Activated CD4-positive, alpha-beta T cell treated with anti-CD3 and anti-CD28 coated beads, Interleukin-2, amount 50 U/mL, for 48 hours (primary cell): ENCODE measurements around the gene SLC25A45.
A peak's percentile ranks its signal among the peaks of the same experiment; 100 is the strongest.

ENCODE experiments used
- DNase-seq, 2 experiments: peaks; one replicate each; pipeline ENCODE4 v3.0.0-alpha.2; 2020

The SLC25A45 gene

DNA sequence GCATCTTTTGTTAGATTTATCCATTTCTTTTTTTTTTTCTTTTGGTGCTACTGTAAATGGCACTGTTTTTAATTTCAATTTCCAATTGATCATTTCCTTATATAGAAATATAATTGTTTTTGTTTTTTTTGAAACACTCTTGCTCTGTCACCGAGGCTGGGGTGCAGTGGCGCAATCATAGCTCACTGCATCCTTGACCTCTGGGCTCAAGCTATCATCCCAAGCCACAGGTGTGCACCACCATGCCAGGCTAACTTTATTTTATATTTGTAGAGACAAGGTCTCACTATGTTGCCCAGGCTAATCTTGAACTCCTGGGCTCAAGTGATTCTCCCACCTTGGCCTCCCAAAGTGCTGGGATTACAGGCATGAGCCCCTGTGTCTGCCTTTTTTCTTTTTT lies 20.3 kb upstream of the SLC25A45 start:
- no peak for DNase-seq

DNA sequence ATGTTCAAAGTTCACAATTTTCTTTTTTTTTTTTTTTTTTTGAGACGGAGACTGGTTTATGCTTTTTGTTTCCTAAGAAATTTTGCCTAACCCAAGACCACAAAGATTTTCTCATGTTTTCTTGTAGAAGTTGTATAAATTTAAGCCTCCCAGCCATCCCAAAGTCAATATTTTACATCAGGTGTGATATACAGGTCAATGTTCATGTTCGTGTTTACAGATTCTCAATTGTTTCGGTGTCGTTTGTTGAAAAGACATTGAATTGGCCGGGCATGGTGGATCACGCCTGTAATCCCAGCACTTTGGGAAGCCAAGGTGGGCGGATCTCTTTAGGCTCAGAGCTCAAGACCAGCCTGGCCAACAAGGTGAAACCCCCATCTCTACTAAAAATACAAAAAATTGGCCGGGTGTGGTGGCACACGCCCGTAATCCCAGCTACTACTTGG lies 19.4 kb upstream of the SLC25A45 start:
- DNase-seq: no peak

DNA sequence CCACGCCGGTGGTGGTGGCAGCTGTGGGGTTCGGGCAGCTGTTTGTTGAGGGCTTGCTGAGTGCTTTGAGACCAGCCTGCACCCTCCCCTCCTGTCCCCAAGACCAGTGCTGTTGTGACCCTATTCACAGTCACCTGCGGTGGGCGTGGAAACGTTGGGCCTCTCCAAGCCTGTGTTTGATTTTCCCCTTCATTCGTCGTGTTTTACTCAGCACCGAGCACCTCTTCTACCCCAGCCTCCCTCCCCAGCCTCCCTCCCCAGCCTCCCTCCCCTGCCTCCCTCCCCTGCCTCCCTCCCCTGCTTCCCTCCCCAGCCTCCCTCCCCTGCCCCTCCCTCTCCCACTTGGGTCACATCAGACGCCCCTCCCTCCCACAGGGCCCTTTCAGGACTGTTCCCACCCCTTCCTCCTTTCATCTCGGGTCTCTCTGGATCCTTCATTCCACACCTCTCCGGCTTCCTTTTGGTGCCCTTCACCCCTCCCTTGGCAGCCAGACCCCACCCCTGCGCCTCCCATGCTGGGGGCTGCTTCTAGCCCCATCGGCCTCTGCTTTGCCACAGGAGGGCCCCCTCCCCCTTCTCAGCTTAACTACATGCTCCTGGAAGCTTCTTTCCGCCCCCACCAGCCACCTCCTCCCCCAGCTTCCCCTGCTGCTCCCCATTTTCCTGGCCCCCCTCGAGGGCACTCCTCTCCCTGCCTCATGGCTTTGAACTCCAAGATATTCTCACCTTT lies 18.8 kb upstream of the SLC25A45 start:
- no peak for DNase-seq

DNA sequence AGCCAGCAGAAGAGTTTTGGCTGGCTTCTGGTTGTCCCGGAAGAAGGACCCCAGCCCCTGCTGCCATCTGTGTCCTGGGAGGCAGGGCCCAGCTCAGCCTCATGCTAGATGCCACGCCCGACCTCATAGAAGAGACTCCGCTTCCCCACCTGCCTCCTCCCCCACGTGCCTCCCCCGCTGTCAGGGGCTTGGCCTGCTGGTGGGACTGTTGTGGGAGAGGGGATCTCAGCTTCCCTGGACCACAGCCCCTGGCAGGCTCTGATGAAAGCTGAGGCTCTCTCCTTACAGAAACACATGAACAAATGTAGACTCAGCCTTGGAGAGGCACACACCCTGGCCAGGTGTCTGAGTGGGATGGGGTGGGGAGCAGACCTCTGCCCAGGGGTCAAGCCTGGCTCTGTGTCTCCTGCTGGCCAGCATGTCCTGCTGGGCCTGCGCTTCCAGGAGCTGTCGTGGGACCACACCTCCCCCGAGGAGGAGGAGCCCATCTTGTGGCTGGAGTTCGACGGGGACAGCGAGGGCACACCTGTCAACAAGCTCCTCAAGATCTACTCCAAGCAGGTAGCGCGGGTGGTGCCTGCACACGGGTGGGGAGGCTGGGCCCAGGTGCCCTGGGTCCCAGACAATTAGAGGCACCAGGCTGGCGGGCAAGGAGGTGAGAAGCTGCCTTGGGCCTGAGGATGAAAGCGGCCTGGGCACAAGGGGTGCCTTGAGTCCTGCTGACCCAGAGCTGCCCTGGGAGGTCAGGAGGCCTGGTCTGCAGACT lies 18.0 kb upstream of the SLC25A45 start:
- no peak for DNase-seq

DNA sequence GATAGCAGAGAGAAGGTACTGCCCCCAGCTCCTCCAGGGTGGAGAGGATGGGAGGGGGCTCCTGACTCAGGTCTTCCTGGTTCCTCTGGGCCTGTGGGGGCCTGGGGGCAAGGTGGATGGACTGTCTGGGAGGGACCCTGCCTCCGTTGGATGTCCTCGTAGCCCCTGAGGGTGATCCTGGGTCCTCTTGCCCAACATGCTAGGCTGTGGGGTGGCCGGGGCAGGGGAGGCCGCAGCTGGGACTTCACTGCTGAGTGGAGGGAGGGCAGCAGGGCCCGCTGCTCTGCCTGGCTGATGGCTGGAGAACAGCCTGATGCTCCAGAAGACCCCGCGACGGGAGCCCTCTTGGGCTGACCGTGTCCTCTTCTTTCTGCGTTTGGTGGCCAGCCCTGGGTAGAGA lies 17.4 kb upstream of the SLC25A45 start:
- no peak for DNase-seq

DNA sequence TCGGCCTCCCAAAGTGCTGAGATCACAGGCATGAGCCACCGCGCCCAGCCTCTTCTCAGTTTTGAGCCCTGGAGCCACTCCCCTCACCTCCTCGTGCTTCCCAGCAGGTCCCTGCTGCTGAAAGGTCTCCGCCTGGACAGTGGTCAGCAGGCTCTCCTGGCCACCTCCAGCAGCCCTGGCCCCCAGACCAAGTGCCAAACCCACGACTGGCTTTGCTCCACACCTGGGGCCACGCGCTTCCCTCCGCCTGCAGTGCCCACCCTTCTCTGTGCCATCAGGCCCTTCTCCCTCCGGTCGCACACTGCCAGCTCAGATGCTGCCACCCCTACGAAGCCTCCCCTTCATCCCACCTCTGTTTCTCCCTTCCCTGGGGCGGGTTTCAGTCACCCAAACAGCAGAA lies 16.8 kb upstream of the SLC25A45 start:
- no peak for DNase-seq

DNA sequence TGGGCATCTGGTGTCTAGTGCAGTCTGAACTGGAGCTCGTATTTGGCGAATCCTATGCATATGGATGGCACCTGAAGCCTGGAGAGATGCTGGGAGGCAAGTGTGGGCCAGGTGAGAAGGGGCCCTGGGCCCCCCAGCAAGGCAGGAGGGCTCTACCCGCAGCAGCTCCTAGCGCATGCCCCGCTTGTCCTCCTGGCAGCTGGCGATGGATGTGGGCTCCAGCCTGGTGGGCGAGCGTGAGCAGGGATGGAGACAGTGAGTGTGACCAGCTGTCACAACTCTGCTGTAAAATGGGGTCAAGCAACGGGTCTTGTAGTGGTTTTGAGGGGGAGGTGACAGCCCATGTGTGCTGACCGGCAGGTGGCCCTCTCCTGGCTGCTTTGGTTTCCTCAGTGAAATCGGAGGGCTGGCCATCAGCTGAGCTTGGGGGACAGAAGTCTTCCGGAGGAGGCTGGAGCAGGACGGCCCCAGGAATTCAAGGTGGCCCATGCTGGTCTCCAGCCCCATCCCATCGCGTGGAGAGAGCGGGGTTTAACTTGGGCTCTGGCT lies 16.0 kb upstream of the SLC25A45 start:
- DNase-seq: no peak

DNA sequence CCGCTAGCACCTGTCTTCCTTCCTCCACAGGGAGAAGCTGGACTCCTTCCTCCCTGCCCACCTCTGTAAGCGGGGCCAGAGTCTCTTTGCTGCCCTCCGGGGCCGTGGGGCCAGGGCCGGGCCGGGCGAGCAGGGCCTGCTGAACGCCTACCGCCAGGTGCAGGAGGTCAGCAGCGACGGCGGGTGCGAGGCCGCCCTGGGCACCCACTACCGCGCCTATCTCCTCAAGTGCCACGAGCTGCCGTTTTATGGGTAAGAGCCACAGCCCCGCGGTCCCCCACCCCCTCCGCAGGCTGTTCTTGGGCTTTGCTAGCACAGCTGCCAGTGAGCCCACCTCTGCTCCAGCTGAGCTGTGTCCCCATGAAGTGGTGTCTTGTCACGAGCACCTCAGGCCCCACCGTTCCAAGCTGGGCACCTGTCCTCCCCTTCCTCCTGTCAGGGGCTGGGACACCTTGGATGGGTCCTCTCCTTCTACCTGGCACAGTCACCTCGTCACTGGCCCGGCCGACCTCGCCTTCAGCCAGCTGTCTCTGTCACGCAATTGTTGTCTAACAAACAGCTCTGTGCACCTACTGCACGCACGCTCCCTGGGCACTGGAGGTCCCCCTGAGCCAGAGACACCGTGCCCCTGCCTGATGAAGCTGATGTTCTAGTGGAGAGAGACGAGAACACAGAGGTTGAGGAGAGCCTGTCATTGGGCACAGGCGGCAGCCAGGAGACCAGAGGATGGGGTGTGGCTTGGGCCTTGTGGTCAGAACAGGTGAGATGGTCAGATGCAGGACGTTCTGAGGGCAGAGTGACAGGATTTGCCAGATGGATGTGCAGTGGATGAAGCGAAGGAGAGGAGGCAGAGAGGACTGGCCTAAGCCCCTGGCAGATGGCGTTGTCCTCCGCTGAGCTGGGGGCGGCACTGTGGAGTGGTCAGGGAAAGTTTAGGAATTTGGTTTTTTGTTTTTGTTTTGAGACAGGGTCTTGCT lies 14.6 kb upstream of the SLC25A45 start:
- no peak for DNase-seq

DNA sequence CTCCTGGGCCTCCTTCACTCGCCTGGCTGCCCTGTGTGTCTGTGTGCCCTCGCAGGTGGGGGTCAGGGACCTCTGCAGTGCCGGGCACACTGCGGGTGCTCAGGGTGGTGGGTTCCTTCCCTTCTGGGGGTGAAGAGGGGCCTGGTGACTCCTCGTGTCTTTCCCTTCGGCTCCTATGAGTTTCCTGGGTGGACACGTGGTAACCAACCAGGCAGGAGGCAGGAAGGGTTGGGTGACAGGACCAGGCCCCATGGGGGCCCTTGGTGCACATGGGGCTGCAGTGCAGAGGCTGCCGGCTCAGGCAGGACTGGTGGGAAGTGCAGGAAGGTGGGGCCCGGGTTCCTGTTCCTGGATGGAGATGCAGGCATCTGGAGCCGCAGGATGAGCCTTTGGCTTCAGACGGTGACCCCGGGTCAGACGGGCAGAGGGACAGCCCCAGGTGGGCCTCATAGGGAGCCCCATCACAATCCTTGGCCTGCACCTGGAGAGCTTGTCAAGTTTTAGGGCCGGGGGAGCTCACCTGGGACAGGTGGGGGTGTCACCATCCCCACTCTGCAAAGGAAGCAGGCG lies 13.6 kb upstream of the SLC25A45 start:
- no peak for DNase-seq

DNA sequence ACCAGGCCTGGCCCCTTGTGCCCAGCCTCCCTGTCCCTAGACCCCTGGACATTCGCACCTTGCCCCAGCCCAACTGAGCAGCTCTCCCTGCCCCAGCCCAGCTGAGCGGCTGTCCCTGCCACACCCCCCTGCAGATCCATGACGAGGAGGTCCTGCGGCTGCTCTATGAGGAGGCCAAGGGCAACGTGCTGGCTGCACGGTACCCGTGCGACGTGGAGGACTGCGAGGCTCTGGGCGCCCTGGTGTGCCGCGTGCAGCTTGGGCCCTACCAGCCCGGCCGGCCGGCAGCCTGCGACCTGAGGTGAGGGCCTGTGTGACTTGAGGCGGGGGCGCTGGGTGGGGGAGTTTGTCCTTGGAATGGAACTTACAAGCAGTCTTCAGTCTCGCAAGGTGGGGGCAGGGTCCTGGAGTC lies 11.7 kb upstream of the SLC25A45 start:
- DNase-seq: no peak

DNA sequence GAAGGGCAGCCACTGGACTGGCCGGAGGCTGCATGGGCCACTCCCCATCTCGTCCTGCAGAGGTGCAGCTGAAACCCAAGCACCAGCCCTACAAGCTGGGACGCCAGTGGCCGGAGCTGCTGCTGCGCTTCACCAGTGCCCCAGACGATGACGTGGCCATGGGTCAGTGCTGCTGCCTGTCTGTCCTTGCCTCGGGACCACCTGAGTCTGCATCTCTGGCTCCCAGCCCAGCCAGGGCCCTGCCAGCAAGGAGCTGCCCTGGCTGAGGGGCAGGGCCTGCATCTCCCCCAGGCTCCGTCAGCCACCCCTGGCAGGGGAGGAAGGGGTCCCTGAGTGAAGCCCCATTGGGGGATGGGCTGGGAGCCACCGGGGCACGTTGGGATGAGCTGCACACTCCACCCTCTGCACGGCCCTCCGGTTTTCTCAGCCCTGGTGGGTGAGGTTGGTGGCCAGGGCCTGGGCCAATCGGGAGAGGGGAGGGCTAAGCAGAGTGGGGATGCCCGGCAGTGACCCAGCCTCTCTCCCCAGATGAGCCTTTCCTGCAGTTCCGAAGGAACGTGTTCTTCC lies 11.2 kb upstream of the SLC25A45 start:
- DNase-seq: no peak

DNA sequence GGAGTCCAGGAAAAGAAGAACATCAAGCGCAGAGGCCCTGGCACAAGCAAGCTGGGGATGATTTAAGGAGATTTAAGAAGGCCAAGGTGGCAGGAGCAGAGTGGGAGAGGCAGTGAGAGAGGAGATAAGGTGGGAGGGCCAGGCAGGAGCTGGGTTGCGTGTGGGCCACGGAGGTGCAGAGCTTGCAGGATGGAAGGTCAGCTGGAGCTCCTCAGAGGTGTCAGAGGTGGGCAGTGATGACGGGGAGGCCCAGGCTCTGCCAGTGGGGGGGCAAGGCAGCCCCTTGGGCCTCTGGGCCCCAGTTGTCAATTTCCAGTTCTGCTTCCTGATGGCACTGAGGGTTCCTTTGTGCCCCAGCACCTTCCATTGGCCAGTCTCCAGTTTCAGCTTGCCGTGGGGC lies 10.5 kb upstream of the SLC25A45 start:
- DNase-seq: no peak

DNA sequence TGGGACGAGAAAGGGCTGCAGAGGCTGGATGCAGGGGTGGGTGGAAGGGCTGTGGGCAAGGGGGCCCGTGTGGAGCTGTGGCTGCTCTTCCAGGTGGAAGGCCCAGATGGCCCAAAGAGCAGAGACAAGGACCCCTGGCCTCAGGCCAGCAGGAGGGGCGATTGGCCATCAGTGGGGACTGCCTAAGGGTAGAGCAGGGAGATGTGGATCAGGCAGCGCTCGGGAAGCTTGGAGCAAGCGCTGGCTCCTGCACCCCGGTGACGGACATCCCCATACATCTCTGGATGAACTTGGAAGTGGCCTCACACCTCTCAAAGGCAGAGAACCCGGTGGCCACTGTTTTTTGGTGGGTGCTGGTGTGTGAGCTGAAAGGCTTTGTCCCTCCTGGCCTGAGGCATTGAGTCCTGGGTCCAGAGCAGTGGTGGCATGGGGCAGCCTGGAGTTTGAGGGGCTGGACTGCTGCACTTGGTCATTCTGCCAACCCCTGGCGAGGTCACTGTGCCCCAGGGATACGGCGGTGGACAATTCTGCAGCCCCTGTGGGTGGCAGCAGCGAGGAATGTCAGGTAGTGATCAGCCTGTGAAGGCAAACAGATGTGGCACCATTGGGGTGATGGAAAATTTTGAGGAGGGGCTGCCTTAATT lies 9.9 kb upstream of the SLC25A45 start:
- no peak for DNase-seq

DNA sequence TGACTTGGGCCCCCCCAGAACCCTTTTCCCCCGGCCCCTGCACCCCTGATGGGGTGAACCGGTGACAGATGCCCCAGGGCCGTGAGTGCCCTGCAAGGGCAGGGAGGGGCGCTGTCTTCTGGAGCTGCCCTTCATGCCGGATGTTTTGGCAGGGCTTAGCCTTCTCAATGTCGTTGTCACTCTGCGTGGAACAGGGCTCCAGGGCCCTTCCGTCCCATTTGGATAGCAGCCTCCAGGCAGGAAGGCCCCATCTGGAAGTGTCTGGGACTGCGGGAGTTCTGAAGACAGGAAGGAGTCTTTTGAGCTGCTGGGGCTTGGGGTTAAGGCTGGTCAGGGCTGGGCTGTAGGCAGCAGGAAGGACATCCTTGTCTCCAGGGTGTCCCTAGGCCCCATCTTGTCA lies 8.6 kb upstream of the SLC25A45 start:
- DNase-seq: no peak

DNA sequence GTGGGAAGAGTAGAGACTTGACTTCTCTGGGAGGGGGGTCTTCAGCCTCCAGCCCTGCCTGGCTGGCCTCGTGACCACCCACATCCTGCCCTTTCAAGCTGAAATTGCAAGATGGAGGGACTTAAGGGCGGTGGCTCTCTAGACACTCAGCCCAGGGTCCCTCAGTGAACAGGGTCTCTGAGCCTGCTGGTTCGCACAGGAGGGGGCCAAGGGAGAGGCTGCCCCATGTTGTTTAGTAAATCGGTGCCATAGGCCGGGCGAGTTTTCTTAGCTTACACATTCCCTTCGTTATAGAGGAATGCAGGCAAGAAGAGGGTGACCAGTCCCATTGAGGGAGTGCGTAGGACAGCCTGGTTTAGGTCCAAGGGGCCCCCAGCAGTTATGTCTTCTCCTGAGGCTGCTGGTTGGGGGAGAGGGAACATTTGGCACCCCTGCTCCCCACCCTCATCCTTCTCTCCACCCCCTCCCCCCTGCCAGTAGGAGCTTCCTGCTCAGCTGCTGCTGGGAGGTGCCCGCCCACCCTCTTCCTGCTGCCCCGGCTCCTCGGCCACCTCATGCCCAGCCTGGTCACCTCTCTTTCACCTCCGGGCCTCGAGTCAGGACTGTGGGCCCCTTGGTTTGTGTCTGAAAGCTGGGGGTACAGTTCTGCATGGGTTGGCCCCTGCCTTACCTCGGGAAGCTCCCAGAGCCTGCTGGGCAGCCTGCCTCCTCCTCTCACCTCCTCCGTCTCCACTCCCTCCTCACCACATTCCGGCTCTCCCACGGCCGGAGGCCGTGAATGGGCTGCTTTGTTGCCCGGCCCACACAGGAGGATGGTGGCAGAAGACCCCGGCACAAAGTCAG lies 7.9 kb upstream of the SLC25A45 start:
- no peak for DNase-seq

DNA sequence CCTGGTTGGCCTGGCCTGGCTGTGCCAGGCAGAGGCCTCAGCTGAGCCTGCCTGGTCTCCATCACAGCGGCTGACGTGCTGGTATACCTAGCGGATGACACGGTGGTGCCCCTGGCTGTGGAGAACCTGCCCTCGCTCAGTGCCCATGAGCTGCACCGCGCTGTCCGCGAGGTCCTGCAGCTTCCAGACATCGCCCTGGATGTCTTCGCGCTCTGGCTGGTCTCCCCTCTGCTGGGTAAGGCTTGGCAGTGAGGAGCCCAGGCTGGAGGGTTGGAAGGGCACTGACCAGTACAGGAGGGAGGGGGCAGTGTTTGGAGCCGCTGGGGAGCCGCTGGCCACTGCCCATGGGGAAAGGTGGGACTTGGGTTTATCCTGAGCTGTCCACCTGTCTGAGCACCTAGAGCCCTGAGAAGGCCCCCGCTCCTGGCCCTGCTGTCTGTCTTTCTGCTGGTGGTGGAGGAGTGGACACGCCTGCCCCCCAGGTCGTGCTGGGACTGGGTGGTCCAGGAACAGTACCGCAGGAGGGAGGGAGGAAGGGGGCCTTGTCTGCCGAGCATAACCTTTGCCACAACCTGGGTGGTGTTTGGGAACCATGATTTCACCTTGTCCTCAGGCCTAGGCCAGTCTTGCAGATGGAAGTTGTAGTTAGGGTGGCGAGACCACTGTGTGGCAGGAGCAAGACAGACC lies 7.0 kb upstream of the SLC25A45 start:
- no peak for DNase-seq

DNA sequence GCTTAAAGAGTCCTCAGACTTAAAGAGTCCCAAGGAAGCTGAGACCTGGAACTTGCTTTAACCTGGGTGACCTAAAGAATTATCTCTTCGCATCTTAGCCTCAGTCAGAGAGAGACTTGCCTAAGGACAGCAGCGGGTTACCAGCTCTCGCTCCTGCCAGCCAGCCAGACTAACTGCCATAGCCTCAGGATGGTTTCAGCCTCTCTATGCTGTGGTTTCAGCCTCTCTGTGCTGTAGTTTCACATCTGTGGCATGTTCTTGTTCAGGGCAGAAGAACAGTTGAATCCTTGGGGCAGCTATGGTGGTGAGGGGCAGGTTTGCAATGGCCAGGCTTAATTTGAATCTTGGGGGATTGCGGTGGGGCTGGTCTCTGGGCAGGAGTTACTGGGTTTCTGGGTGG lies 6.3 kb upstream of the SLC25A45 start:
- DNase-seq: no peak

DNA sequence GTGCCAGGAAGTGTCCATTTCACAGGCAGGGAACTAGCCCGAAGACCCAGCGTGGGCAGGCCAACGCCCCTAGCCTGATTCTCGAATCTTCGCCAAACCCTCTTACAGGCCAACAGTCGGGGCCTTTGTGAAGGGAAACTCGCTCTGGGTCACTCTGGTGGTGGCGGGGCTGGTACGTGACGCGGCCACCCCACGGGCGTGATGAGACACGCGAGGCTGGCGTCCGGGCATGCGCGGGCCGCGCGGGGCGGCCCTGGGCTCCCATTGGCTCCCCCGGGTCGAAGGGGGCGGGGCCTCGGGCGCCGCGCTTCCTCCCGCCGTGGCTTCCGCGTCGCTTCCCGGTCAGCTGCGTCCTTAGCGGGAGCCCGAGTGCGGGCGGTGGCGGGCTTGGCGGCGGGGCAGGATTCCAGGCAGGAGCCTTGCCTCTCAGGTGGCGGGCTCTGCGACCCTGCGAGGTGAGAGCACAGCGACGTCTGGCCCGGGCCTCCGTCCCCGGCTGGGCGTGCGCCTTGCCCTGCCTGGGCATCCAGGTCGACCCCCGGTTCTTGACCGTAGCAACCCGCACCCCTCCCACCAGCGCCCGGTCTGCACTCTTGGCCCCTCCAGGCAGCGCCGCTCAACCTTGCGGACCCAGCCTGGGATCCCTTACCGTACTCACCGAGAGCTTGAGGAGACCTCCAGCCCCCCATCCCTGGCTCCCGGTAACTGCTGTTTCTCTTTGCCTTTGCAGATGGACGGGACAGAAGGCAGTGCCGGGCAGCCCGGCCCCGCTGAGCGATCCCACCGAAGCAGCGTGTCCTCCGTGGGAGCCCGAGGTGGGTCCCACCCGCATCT lies 4.1 kb upstream of the SLC25A45 start, which contains the start of gene FRMD8:
TSS of gene FRMD8 (plus strand) at position 331 of the 834 bp plus-strand sequence. CDS start at position 731, 400 bp downstream.
- peak; percentile 85 to 87 for DNase-seq

DNA sequence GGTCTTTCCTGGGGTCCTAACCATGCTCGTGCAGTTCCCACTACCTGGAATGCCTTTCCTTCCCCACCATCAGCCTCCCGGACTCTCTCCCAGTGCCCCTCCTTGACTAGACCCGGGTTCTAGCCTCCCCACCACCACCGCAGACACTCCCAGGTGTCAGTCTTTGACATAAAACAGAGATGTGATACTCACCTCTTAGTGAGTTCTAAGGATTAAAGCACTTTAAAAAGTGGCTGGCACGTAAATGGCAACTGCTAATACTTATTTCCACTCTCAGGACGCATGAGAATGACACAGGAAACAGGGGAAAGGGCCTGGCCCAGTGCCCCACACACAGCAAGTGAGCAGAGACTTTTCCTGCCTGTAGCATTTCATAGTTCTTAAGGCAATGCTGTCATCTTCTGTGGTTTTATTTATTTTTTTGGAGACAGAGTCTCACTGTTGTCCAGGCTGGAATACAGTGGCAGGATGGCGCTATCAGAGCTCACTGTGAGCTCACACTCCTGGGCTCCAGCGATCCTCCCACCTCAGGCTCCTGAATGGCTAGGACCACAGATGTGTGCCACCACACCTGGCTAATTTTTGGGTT lies 1.9 kb upstream of the SLC25A45 start:
- DNase-seq: peak in 1 of 2 experiments; percentile 28
